Measurements from ENCODE around the gene PRR23E. TPM values are rescaled to one million over a fixed set of nuclear protein-coding genes. Genes with fewer than 3 reads are reported as not detected.
A peak's percentile ranks its signal among the peaks of the same experiment; 100 is the strongest.

PRR23E gene
- total RNA-seq, 1 donor from 2014 or later = not detected

- H3K36me3 Mint-ChIP-seq = no peaks in the 10 kb centered on the region
- no peak overlapping the region for H3K4me3 Mint-ChIP-seq
- peaks cover 31% of the 10 kb centered on the region for H3K27me3 Mint-ChIP-seq
- TF ChIP-seq CTCF (conservative IDR thresholded peaks at IDR 0.05) = no peak
- H3K4me1 Mint-ChIP-seq (ENCODE audit: unreplicated experiment) = no peaks in the 10 kb centered on the region
- H3K27ac Mint-ChIP-seq = no peak overlapping the region
- H3K9me3 Mint-ChIP-seq = no peaks in the 10 kb centered on the region
- DNase-seq (ENCODE audit: extremely low spot score, unreplicated experiment) = peak; percentile 55
Observed at GRCh38 chr3:127196466-127197299, 3.8 kb downstream of the PRR23E start.

- Mint-ChIP-seq H3K4me1 (ENCODE audit: unreplicated experiment) (no peaks in the 10 kb centered on the region), H3K27me3 (peaks cover 34% of the 10 kb centered on the region), H3K4me3 (no peak overlapping the region), H3K27ac (no peak overlapping the region), H3K36me3 (no peaks in the 10 kb centered on the region), H3K9me3 (no peaks in the 10 kb centered on the region)
- TF ChIP-seq CTCF (conservative IDR thresholded peaks at IDR 0.05) = no peak
- no peak for DNase-seq (ENCODE audit: extremely low spot score, unreplicated experiment)
Observed at GRCh38 chr3:127197300-127198189, 4.6 kb downstream of the PRR23E start.

- no peak overlapping the region for H3K4me3 Mint-ChIP-seq
- H3K4me1 Mint-ChIP-seq (ENCODE audit: unreplicated experiment) = no peaks in the 10 kb centered on the region
- no peak for DNase-seq (ENCODE audit: extremely low spot score, unreplicated experiment)
- peaks cover 36% of the 10 kb centered on the region for H3K27me3 Mint-ChIP-seq
- H3K36me3 Mint-ChIP-seq = no peaks in the 10 kb centered on the region
- no peaks in the 10 kb centered on the region for H3K9me3 Mint-ChIP-seq
- TF ChIP-seq CTCF (conservative IDR thresholded peaks at IDR 0.05) = no peak
- H3K27ac Mint-ChIP-seq = no peak overlapping the region
Observed at GRCh38 chr3:127200086-127200691, 7.3 kb downstream of the PRR23E start.

- Mint-ChIP-seq H3K4me3 (no peak overlapping the region), H3K4me1 (ENCODE audit: unreplicated experiment) (no peaks in the 10 kb centered on the region), H3K27me3 (peaks cover 24% of the 10 kb centered on the region), H3K36me3 (no peaks in the 10 kb centered on the region), H3K9me3 (no peaks in the 10 kb centered on the region), H3K27ac (no peak overlapping the region)
- DNase-seq (ENCODE audit: extremely low spot score, unreplicated experiment) = no peak
- no peak for TF ChIP-seq CTCF (conservative IDR thresholded peaks at IDR 0.05)
Observed at GRCh38 chr3:127203024-127203423, 10.1 kb downstream of the PRR23E start.

- H3K36me3 Mint-ChIP-seq = no peaks in the 10 kb centered on the region
- H3K27me3 Mint-ChIP-seq = peaks cover 18% of the 10 kb centered on the region
- H3K9me3 Mint-ChIP-seq = no peaks in the 10 kb centered on the region
- H3K27ac Mint-ChIP-seq = no peak overlapping the region
- TF ChIP-seq CTCF (conservative IDR thresholded peaks at IDR 0.05) = no peak
- H3K4me3 Mint-ChIP-seq = no peak overlapping the region
- DNase-seq (ENCODE audit: extremely low spot score, unreplicated experiment) = peak; percentile 49
- no peaks in the 10 kb centered on the region for H3K4me1 Mint-ChIP-seq (ENCODE audit: unreplicated experiment)
Observed at GRCh38 chr3:127204841-127205582, 12.1 kb downstream of the PRR23E start.
